ENCODE data around the gene DPF1. TPM values are rescaled to one million over a fixed set of nuclear protein-coding genes. Genes with fewer than 3 reads are reported as not detected.
A peak's percentile ranks its signal among the peaks of the same experiment; 100 is the strongest.

DPF1 gene
- polyA plus RNA-seq, 1 donor (not counting 4 experiments of a cell fraction or from before 2014, with no cell fraction given): 1.5 TPM

- no peaks in the 10 kb centered on the region for H3K36me3 ChIP-seq (ENCODE audit: control insufficient read depth in 2 of 2, extremely low read depth in 1 of 2, insufficient read depth in 2 of 2, low read length in 2 of 2)
- H3K4me3 ChIP-seq (ENCODE audit: control insufficient read depth in 2 of 3, extremely low read depth in 1 of 3, insufficient read depth in 2 of 3, low read depth in 1 of 3, low read length in 3 of 3): peak overlapping the region in 2 of 3 experiments; percentile 43 to 54
- H3K27me3 ChIP-seq (ENCODE audit: control insufficient read depth, extremely low read depth, insufficient read depth, low read length): no peaks in the 10 kb centered on the region
- no peaks in the 10 kb centered on the region for H3K9me3 ChIP-seq (ENCODE audit: control insufficient read depth, low read depth, low read length)
- peak overlapping the region; percentile 82 for H3K4me2 ChIP-seq (ENCODE audit: control insufficient read depth, extremely low read depth, insufficient read depth, low read depth, low read length)
- no peaks in the 10 kb centered on the region for H3K9me1 ChIP-seq (ENCODE audit: control insufficient read depth, extremely low read depth, insufficient read depth, low read length)
- peak overlapping the region; percentile 67 for H3K9ac ChIP-seq (ENCODE audit: control insufficient read depth, extremely low read depth, insufficient read depth, low read length)
- H2AFZ ChIP-seq (ENCODE audit: control insufficient read depth, low read length): peak overlapping the region; percentile 84
- no peaks in the 10 kb centered on the region for H3K79me2 ChIP-seq (ENCODE audit: control insufficient read depth, insufficient read depth, low read length)
- peaks cover 28% of the 10 kb centered on the region for H3K4me1 ChIP-seq (ENCODE audit: control insufficient read depth, extremely low read depth, insufficient read depth, low read length)
- no peak for TF ChIP-seq EZH2 (IDR thresholded peaks at IDR 0.05; ENCODE audit: low read length)
- no peak for TF ChIP-seq CTCF (optimal IDR thresholded peaks at IDR 0.05 in 1 of 3, IDR thresholded peaks at IDR 0.05 in 1 of 3, conservative IDR thresholded peaks at IDR 0.05 in 1 of 3; ENCODE audit: extremely low read depth in 1 of 3, insufficient read depth in 2 of 3, low read length in 3 of 3)
- H4K20me1 ChIP-seq (ENCODE audit: control insufficient read depth, extremely low read depth, insufficient read depth, low read length): no peaks in the 10 kb centered on the region
- DNase-seq (ENCODE audit: low read depth, low spot score): no peak
- dilution Hi-C loops (cut with MboI; ENCODE audit: extremely low pct_ligation_motif_present, low sequenced_read_pairs): no loop called here
- peak overlapping the region; percentile 49 for H3K27ac ChIP-seq (ENCODE audit: control insufficient read depth, insufficient read depth, low read length)
- peak; percentile 96 for FAIRE-seq
Observed at GRCh38 chr19:38251564-38252051, 27.6 kb upstream of the DPF1 start.

- H3K9ac ChIP-seq (ENCODE audit: control insufficient read depth, extremely low read depth, insufficient read depth, low read length): peak overlapping the region; percentile 67
- dilution Hi-C loops (cut with MboI; ENCODE audit: extremely low pct_ligation_motif_present, low sequenced_read_pairs): no loop called here
- H3K9me3 ChIP-seq (ENCODE audit: control insufficient read depth, low read depth, low read length): no peaks in the 10 kb centered on the region
- FAIRE-seq (peak; percentile 69), DNase-seq (ENCODE audit: low read depth, low spot score) (no peak)
- H3K36me3 ChIP-seq (ENCODE audit: control insufficient read depth in 2 of 2, extremely low read depth in 1 of 2, insufficient read depth in 2 of 2, low read length in 2 of 2): no peaks in the 10 kb centered on the region
- H3K27me3 ChIP-seq (ENCODE audit: control insufficient read depth, extremely low read depth, insufficient read depth, low read length): no peaks in the 10 kb centered on the region
- H3K27ac ChIP-seq (ENCODE audit: control insufficient read depth, insufficient read depth, low read length): peak overlapping the region; percentile 49
- peak overlapping the region; percentile 82 for H3K4me2 ChIP-seq (ENCODE audit: control insufficient read depth, extremely low read depth, insufficient read depth, low read depth, low read length)
- no peaks in the 10 kb centered on the region for H4K20me1 ChIP-seq (ENCODE audit: control insufficient read depth, extremely low read depth, insufficient read depth, low read length)
- TF ChIP-seq EZH2 (IDR thresholded peaks at IDR 0.05; ENCODE audit: low read length) (no peak), CTCF (optimal IDR thresholded peaks at IDR 0.05 in 1 of 3, IDR thresholded peaks at IDR 0.05 in 1 of 3, conservative IDR thresholded peaks at IDR 0.05 in 1 of 3; ENCODE audit: extremely low read depth in 1 of 3, insufficient read depth in 2 of 3, low read length in 3 of 3) (no peak)
- peak overlapping the region; percentile 84 for H2AFZ ChIP-seq (ENCODE audit: control insufficient read depth, low read length)
- H3K4me3 ChIP-seq (ENCODE audit: control insufficient read depth in 2 of 3, extremely low read depth in 1 of 3, insufficient read depth in 2 of 3, low read depth in 1 of 3, low read length in 3 of 3): peak overlapping the region in 2 of 3 experiments; percentile 43 to 54
- no peaks in the 10 kb centered on the region for H3K9me1 ChIP-seq (ENCODE audit: control insufficient read depth, extremely low read depth, insufficient read depth, low read length)
- H3K79me2 ChIP-seq (ENCODE audit: control insufficient read depth, insufficient read depth, low read length): no peaks in the 10 kb centered on the region
- peaks cover 28% of the 10 kb centered on the region for H3K4me1 ChIP-seq (ENCODE audit: control insufficient read depth, extremely low read depth, insufficient read depth, low read length)
Observed at GRCh38 chr19:38250821-38251563, 27.0 kb upstream of the DPF1 start.
